CD14-positive monocyte (primary cell): ENCODE measurements around the gene CFAP74. TPM values are rescaled to one million over a fixed set of nuclear protein-coding genes. Genes with fewer than 3 reads are reported as not detected.

Experiments used
- DNase-seq, 3 donors: peaks; one replicate each; pipeline ENCODE4 v3.0.0-alpha.2; 2011 to 2022
- H2AFZ ChIP-seq: 2 replicates; pipeline ENCODE4 v1.6.0; 2012; ENCODE audit warnings: mild to moderate bottlenecking, low read depth, low read length, inconsistent platforms; ENCODE audit not compliant: insufficient read depth, poor library complexity, severe bottlenecking
- H3K27ac ChIP-seq, 2 donors: 1 replicate in 1 of 2; 2 replicates in 1 of 2; pipeline ENCODE4 v1.5.1; 2012 to 2013; ENCODE audit warnings: low read length in 2 of 2, control low read depth in 1 of 2, inconsistent platforms in 1 of 2, low read depth in 1 of 2, mild to moderate bottlenecking in 1 of 2
- H3K27me3 ChIP-seq, 2 donors: one replicate each; pipeline versions ENCODE4 v1.6.0 to v1.6.1; 2011 to 2013; ENCODE audit warnings: low read length in 2 of 2; ENCODE audit not compliant: control insufficient read depth in 2 of 2, insufficient read depth in 2 of 2
- H3K36me3 ChIP-seq, 2 donors: replicated peaks in 1 of 2; 1 replicate in 1 of 2; 2 replicates in 1 of 2; pipeline versions ENCODE4 v1.5.1 to v1.6.1; 2012 to 2013; ENCODE audit warnings: low read length in 2 of 2, control low read depth in 1 of 2, inconsistent platforms in 1 of 2, mild to moderate bottlenecking in 1 of 2; ENCODE audit not compliant: insufficient read depth in 2 of 2, control insufficient read depth in 1 of 2
- H3K4me1 ChIP-seq, 2 donors: 1 replicate in 1 of 2; 2 replicates in 1 of 2; pipeline versions ENCODE4 v1.5.1 to v1.6.1; 2012 to 2013; ENCODE audit warnings: low read length in 2 of 2, control low read depth in 1 of 2, inconsistent platforms in 1 of 2, mild to moderate bottlenecking in 1 of 2, moderate library complexity in 1 of 2; ENCODE audit not compliant: insufficient read depth in 2 of 2, control insufficient read depth in 1 of 2
- H3K4me2 ChIP-seq: replicated peaks from 2 replicates; pipeline ENCODE3; 2012; ENCODE audit warnings: low read length, moderate library complexity, mild to moderate bottlenecking; ENCODE audit not compliant: poor library complexity, severe bottlenecking; ENCODE audit errors: extremely low read depth
- H3K4me3 ChIP-seq, 3 experiments: fragments of 200-600 bp in 1 of 3; sonication (generic) in 1 of 3; replicated peaks in 1 of 3; 1 replicate in 2 of 3; 2 replicates in 1 of 3; pipeline ENCODE4 v1.5.1; 2011 to 2013; ENCODE audit warnings: low read length in 3 of 3, mild to moderate bottlenecking in 3 of 3, control low read depth in 2 of 3, low read depth in 2 of 3, inconsistent platforms in 1 of 3, moderate library complexity in 1 of 3
- H3K79me2 ChIP-seq: 2 replicates; pipeline ENCODE4 v1.6.0; 2012; ENCODE audit warnings: mild to moderate bottlenecking, control low read depth, inconsistent platforms, low read length, moderate library complexity; ENCODE audit not compliant: insufficient read depth
- H3K9ac ChIP-seq: 2 replicates; pipeline ENCODE4 v1.6.0; 2017; ENCODE audit warnings: low read length, mild to moderate bottlenecking; ENCODE audit not compliant: insufficient read depth, poor library complexity, severe bottlenecking
- H3K9me3 ChIP-seq, 2 donors: replicated peaks in 1 of 2; 1 replicate in 1 of 2; 2 replicates in 1 of 2; pipeline versions ENCODE4 v1.5.1 to v1.6.1; 2012 to 2013; ENCODE audit warnings: low read length in 2 of 2, control low read depth in 1 of 2; ENCODE audit not compliant: control insufficient read depth in 1 of 2, insufficient read depth in 1 of 2
- H4K20me1 ChIP-seq: 2 replicates; pipeline ENCODE4 v1.6.0; 2012; ENCODE audit warnings: mild to moderate bottlenecking, low read length, control low read depth, moderate library complexity; ENCODE audit not compliant: insufficient read depth
- H3K27ac Mint-ChIP-seq, 7 donors: one replicate each; pipeline ENCODE4 v1.8.0; 2020; ENCODE audit warnings: mild to moderate bottlenecking in 7 of 7, mixed read lengths in 7 of 7, moderate library complexity in 6 of 7, inconsistent platforms in 2 of 7
- H3K27me3 Mint-ChIP-seq, 3 donors: one replicate each; pipeline ENCODE4 v1.8.0; 2021 to 2022; ENCODE audit warnings: low read depth in 3 of 3, mild to moderate bottlenecking in 3 of 3, mixed read lengths in 3 of 3, moderate library complexity in 3 of 3, inconsistent platforms in 1 of 3
- H3K36me3 Mint-ChIP-seq, 2 donors: one replicate each; pipeline ENCODE4 v1.8.0; 2020; ENCODE audit warnings: mixed read lengths in 2 of 2, inconsistent platforms in 1 of 2, mild to moderate bottlenecking in 1 of 2
- H3K4me1 Mint-ChIP-seq: one replicate; pipeline ENCODE4 v1.8.0; 2020; ENCODE audit warnings: mild to moderate bottlenecking, mixed read lengths
- H3K4me3 Mint-ChIP-seq, 2 donors: one replicate each; pipeline ENCODE4 v1.8.0; 2020; ENCODE audit warnings: mild to moderate bottlenecking in 2 of 2, mixed read lengths in 2 of 2, moderate library complexity in 1 of 2
- H3K9me3 Mint-ChIP-seq, 7 donors: one replicate each; pipeline ENCODE4 v1.8.0; 2020 to 2022; ENCODE audit warnings: mixed read lengths in 7 of 7, mild to moderate bottlenecking in 6 of 7, moderate library complexity in 6 of 7, inconsistent platforms in 2 of 7
- CTCF ChIP-seq: fragments of 200-600 bp; IDR thresholded peaks from one replicate; pipeline ENCODE4 v1.8.0; 2022; ENCODE audit warnings: antibody characterized with exemption, mild to moderate bottlenecking
- WGBS: methylation state at CpG from one replicate; pipeline ENCODE4 v1.1.5; 2013; ENCODE audit warnings: missing lambda C conversion rate; ENCODE audit not compliant: insufficient coverage; 5-methylcytosine and 5-hydroxymethylcytosine counted together
- intact Hi-C, 2 donors: fragments of 100-400 bp; cut with micrococcal nuclease; formaldehyde crosslinking; loops; one replicate each; pipeline versions ENCODE4 v1.15.0 to v1.15.1; 2023
- polyA plus RNA-seq, 3 donors: library from polyadenylated mRNA; depleted of rRNA in 1 of 3; unstranded in 2 of 3; stranded (reverse) in 1 of 3; fragments of 300-500 nt in 2 of 3; fragments of >200 nt in 1 of 3; fragmentation: Illumina TruSeq in 2 of 3; gene quantifications; 1 replicate in 2 of 3; 2 replicates in 1 of 3; pipeline ENCODE4 v1.2.3, GENCODE V29; 2012 to 2021

CFAP74 gene
- polyA plus RNA-seq, 3 donors = not detected

- H3K4me2 ChIP-seq = no peak overlapping the region
- no peak for DNase-seq
- Mint-ChIP-seq H3K36me3 (no peaks in the 10 kb centered on the region), H3K4me3 (no peak overlapping the region), H3K27ac (no peak overlapping the region), H3K9me3 (peaks cover 0 to 6% (median 2%) of the 10 kb centered on the region in 7 donors), H3K4me1 (peaks cover 8% of the 10 kb centered on the region), H3K27me3 (peaks cover 1 to 22% (median 9%) of the 10 kb centered on the region in 3 donors)
- H3K4me3 ChIP-seq = no peak overlapping the region
- H3K79me2 ChIP-seq = no peaks in the 10 kb centered on the region
- H3K36me3 ChIP-seq = no peaks in the 10 kb centered on the region
- no peaks in the 10 kb centered on the region for H3K4me1 ChIP-seq
- no peak for TF ChIP-seq CTCF
- 86% methylated on average over 13 of the region's 13 CpGs for WGBS
- no peak overlapping the region for H3K27ac ChIP-seq
- H3K9ac ChIP-seq = no peak overlapping the region
- H4K20me1 ChIP-seq = no peaks in the 10 kb centered on the region
- no peaks in the 10 kb centered on the region for H3K27me3 ChIP-seq
- peaks cover 0 to 7% of the 10 kb centered on the region in 2 donors for H3K9me3 ChIP-seq
- H2AFZ ChIP-seq = no peak overlapping the region
- intact Hi-C loops = no loop called here
These were observed 16.5 kb downstream of the CFAP74 start for GRCh38 chr1:1987142-1987510.

GRCh38 chr1:1986451-1987141 lies 17.0 kb downstream of the CFAP74 start:
- H3K27me3 Mint-ChIP-seq = peaks cover 1 to 22% (median 9%) of the 10 kb centered on the region in 3 donors
- Histone ChIP-seq H3K27ac (no peak overlapping the region), H3K27me3 (no peaks in the 10 kb centered on the region), H3K79me2 (no peaks in the 10 kb centered on the region), H3K4me3 (no peak overlapping the region), H3K36me3 (no peaks in the 10 kb centered on the region), H3K4me2 (no peak overlapping the region), H4K20me1 (no peaks in the 10 kb centered on the region), H3K9ac (no peak overlapping the region), H3K9me3 (peaks cover 0 to 10% of the 10 kb centered on the region in 2 donors), H3K4me1 (no peaks in the 10 kb centered on the region), H2AFZ (no peak overlapping the region)
- H3K9me3 Mint-ChIP-seq = peaks cover 0 to 6% (median 2%) of the 10 kb centered on the region in 7 donors
- intact Hi-C loops = no loop called here
- H3K36me3 Mint-ChIP-seq = no peaks in the 10 kb centered on the region
- TF ChIP-seq CTCF = no peak
- no peak overlapping the region for H3K27ac Mint-ChIP-seq
- DNase-seq = no peak
- H3K4me3 Mint-ChIP-seq = no peak overlapping the region
- WGBS = 89% methylated on average over 22 of the region's 24 CpGs
- peaks cover 6% of the 10 kb centered on the region for H3K4me1 Mint-ChIP-seq
